Neuronal stem cell (in vitro differentiated cells): Measurements from ENCODE around the gene TSHZ2.
A peak's percentile ranks its signal among the peaks of the same experiment; 100 is the strongest.
"Not testable (repeated sequence)": the region's sequence is repeated elsewhere in the genome, so short reads cannot be mapped to it uniquely, and the experiment has no call there.

Experiments used
- DNase-seq: peaks from one replicate; pipeline ENCODE4 v3.0.0-alpha.2; 2013; ENCODE audit warnings: low spot score
- H2AFZ ChIP-seq: one replicate; pipeline ENCODE4 v1.6.1; 2013; ENCODE audit warnings: mild to moderate bottlenecking, low read length, inconsistent platforms
- H2AK5ac ChIP-seq: 2 replicates; pipeline ENCODE4 v1.6.1; 2013; ENCODE audit warnings: low read depth, mild to moderate bottlenecking, inconsistent platforms, low read length, moderate library complexity, mixed read lengths
- H2BK120ac ChIP-seq: 2 replicates; pipeline ENCODE4 v1.6.1; 2013; ENCODE audit warnings: low read depth, mild to moderate bottlenecking, inconsistent platforms, low read length, moderate library complexity, mixed read lengths
- H2BK12ac ChIP-seq: one replicate; pipeline ENCODE4 v1.6.1; 2013; ENCODE audit warnings: low read length, inconsistent platforms
- H2BK15ac ChIP-seq: 2 replicates; pipeline ENCODE4 v1.6.1; 2013; ENCODE audit warnings: mild to moderate bottlenecking, low read length, inconsistent platforms, mixed read lengths
- H2BK5ac ChIP-seq: one replicate; pipeline ENCODE4 v1.6.1; 2013; ENCODE audit warnings: inconsistent platforms, mild to moderate bottlenecking, low read length, moderate library complexity
- H3K14ac ChIP-seq: one replicate; pipeline ENCODE4 v1.6.1; 2013; ENCODE audit warnings: low read length, inconsistent platforms
- H3K18ac ChIP-seq: 2 replicates; pipeline ENCODE4 v1.6.1; 2013; ENCODE audit warnings: low read length, inconsistent platforms
- H3K23ac ChIP-seq: 2 replicates; pipeline ENCODE4 v1.6.1; 2013; ENCODE audit warnings: low read depth, mild to moderate bottlenecking, mixed read lengths, low read length, inconsistent platforms; ENCODE audit not compliant: poor library complexity
- H3K27ac ChIP-seq: replicated peaks from 3 replicates; pipeline ENCODE4 v1.5.1; 2013; ENCODE audit warnings: low read length, inconsistent platforms
- H3K27me3 ChIP-seq, 3 experiments: 2 replicates each; pipeline ENCODE4 v1.6.1; 2013; ENCODE audit warnings: low read length in 3 of 3, mild to moderate bottlenecking in 2 of 3, inconsistent platforms in 1 of 3, low read depth in 1 of 3, mixed read lengths in 1 of 3, moderate library complexity in 1 of 3; ENCODE audit not compliant: control insufficient read depth in 3 of 3, insufficient read depth in 3 of 3
- H3K36me3 ChIP-seq, 2 donors: replicated peaks in 1 of 2; 2 replicates each; pipeline ENCODE4 v1.6.1; 2013; ENCODE audit warnings: low read length in 2 of 2; ENCODE audit not compliant: control insufficient read depth in 2 of 2, insufficient read depth in 2 of 2
- H3K4ac ChIP-seq: 2 replicates; pipeline ENCODE4 v1.6.1; 2013; ENCODE audit warnings: inconsistent platforms, mild to moderate bottlenecking, low read length, moderate library complexity
- H3K4me1 ChIP-seq, 2 donors: 1 replicate in 1 of 2; 2 replicates in 1 of 2; pipeline ENCODE4 v1.6.1; 2013; ENCODE audit warnings: low read length in 2 of 2, low read depth in 1 of 2; ENCODE audit not compliant: control insufficient read depth in 2 of 2, insufficient read depth in 1 of 2
- H3K4me2 ChIP-seq: one replicate; pipeline ENCODE4 v1.6.1; 2013; ENCODE audit warnings: mild to moderate bottlenecking, low read length, inconsistent platforms; ENCODE audit not compliant: insufficient read depth, poor library complexity, severe bottlenecking
- H3K4me3 ChIP-seq, 2 donors: 2 replicates each; pipeline ENCODE4 v1.5.1; 2013; ENCODE audit warnings: low read length in 2 of 2, mild to moderate bottlenecking in 2 of 2, inconsistent platforms in 1 of 2, moderate library complexity in 1 of 2
- H3K79me1 ChIP-seq: one replicate; pipeline ENCODE4 v1.6.1; 2013; ENCODE audit warnings: low read depth, mild to moderate bottlenecking, inconsistent platforms, low read length, moderate library complexity
- H3K9ac ChIP-seq: one replicate; pipeline ENCODE4 v1.6.1; 2013; ENCODE audit warnings: mild to moderate bottlenecking, low read depth, low read length, inconsistent platforms; ENCODE audit not compliant: poor library complexity
- H3K9me3 ChIP-seq, 2 donors: replicated peaks in 1 of 2; 2 replicates each; pipeline versions ENCODE3 to v1.6.1; 2013; ENCODE audit warnings: low read length in 2 of 2, mild to moderate bottlenecking in 2 of 2, inconsistent platforms in 1 of 2, low read depth in 1 of 2, mixed read lengths in 1 of 2, moderate library complexity in 1 of 2; ENCODE audit not compliant: control insufficient read depth in 2 of 2, insufficient read depth in 1 of 2
- H4K8ac ChIP-seq: one replicate; pipeline ENCODE4 v1.6.1; 2013; ENCODE audit warnings: low read depth, mild to moderate bottlenecking, inconsistent platforms, low read length, moderate library complexity
- H4K91ac ChIP-seq: one replicate; pipeline ENCODE4 v1.6.1; 2013; ENCODE audit warnings: low read length, low read depth, mild to moderate bottlenecking, inconsistent platforms; ENCODE audit not compliant: poor library complexity
- WGBS, 2 donors: extraction: QIAGEN DNeasy Blood & Tissue Kit; methylation state at CpG; one replicate each; pipeline ENCODE4 v1.1.7; 2013; ENCODE audit warnings: missing lambda C conversion rate in 2 of 2, mixed read lengths in 1 of 2; ENCODE audit not compliant: insufficient read length in 2 of 2, insufficient replicate concordance in 1 of 2; ENCODE audit errors: extremely low coverage in 2 of 2; 5-methylcytosine and 5-hydroxymethylcytosine counted together

Gene TSHZ2

GRCh38 chr20:53323460-53323859 is 351.3 kb downstream of the TSHZ2 start:
- H3K4me2 ChIP-seq, H3K79me1 ChIP-seq, H2AFZ ChIP-seq, H3K4me3 ChIP-seq, H2BK120ac ChIP-seq, H3K4ac ChIP-seq, H4K91ac ChIP-seq, H3K4me1 ChIP-seq, H3K14ac ChIP-seq, H3K27me3 ChIP-seq, H2BK15ac ChIP-seq, H2BK12ac ChIP-seq, H3K9me3 ChIP-seq, DNase-seq, H2BK5ac ChIP-seq, H2AK5ac ChIP-seq, H3K18ac ChIP-seq, H3K36me3 ChIP-seq, H3K23ac ChIP-seq, H3K9ac ChIP-seq, H3K27ac ChIP-seq, H4K8ac ChIP-seq: not testable (repeated sequence)
- no CpG with 5 or more reads among the region's 6 CpGs for WGBS, 2 donors

DNA sequence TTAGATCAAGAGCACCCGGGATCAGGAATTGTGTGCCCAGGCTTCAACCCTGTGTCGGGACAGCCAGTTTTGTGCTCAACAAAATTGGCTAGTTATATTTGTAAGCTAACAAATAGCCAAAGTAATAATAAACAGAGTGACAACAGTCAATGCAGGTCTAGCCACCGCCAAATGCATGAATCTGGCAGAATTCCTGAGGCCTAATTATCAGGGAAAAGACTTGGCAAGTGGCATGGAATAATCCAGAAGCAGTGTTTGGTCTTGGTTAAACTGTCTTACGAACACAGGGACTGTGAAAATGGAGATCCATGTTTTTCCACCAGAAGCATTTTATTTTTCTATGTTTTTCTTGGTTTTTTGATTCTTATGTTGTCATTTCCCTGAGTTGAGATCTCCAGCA is 352.7 kb downstream of the TSHZ2 start:
- DNase-seq: no peak
- Histone ChIP-seq H3K9me3 (no peaks in the 10 kb centered on the region), H3K27me3 (no peaks in the 10 kb centered on the region), H3K9ac (no peak overlapping the region), H3K18ac (no peak overlapping the region), H4K8ac (no peak overlapping the region), H2BK15ac (no peak overlapping the region), H2AFZ (no peak overlapping the region), H3K4me3 (no peak overlapping the region), H2BK12ac (no peak overlapping the region), H3K4me1 (peaks cover 0 to 5% of the 10 kb centered on the region in 2 donors), H2BK120ac (no peak overlapping the region), H3K79me1 (no peaks in the 10 kb centered on the region), H3K27ac (no peak overlapping the region), H3K14ac (no peak overlapping the region), H2BK5ac (no peak overlapping the region), H3K36me3 (no peaks in the 10 kb centered on the region), H3K4ac (no peak overlapping the region), H4K91ac (no peak overlapping the region), H2AK5ac (no peak overlapping the region), H3K23ac (no peak overlapping the region), H3K4me2 (no peak overlapping the region)
- no CpG with 5 or more reads among the region's 4 CpGs for WGBS, 2 donors

GRCh38 chr20:53328961-53329360 is 356.8 kb downstream of the TSHZ2 start:
- no peak overlapping the region for H2BK5ac ChIP-seq
- peaks cover 0 to 22% of the 10 kb centered on the region in 2 donors for H3K4me1 ChIP-seq
- DNase-seq: no peak
- no CpG with 5 or more reads among the region's 4 CpGs for WGBS, 2 donors
- H3K18ac ChIP-seq: no peak overlapping the region
- no peak overlapping the region for H2AK5ac ChIP-seq
- no peak overlapping the region for H2BK120ac ChIP-seq
- H3K9me3 ChIP-seq: peaks cover 0 to 7% of the 10 kb centered on the region in 2 donors
- H3K14ac ChIP-seq: no peak overlapping the region
- H2AFZ ChIP-seq: peak overlapping the region; percentile 32
- H3K36me3 ChIP-seq: no peaks in the 10 kb centered on the region
- H2BK15ac ChIP-seq: no peak overlapping the region
- no peaks in the 10 kb centered on the region for H3K27me3 ChIP-seq
- no peak overlapping the region for H4K91ac ChIP-seq
- no peak overlapping the region for H3K4me2 ChIP-seq
- no peak overlapping the region for H4K8ac ChIP-seq
- no peak overlapping the region for H3K27ac ChIP-seq
- no peak overlapping the region for H3K4ac ChIP-seq
- no peak overlapping the region for H2BK12ac ChIP-seq
- H3K4me3 ChIP-seq: no peak overlapping the region
- H3K23ac ChIP-seq: no peak overlapping the region
- no peak overlapping the region for H3K9ac ChIP-seq
- no peaks in the 10 kb centered on the region for H3K79me1 ChIP-seq

DNA sequence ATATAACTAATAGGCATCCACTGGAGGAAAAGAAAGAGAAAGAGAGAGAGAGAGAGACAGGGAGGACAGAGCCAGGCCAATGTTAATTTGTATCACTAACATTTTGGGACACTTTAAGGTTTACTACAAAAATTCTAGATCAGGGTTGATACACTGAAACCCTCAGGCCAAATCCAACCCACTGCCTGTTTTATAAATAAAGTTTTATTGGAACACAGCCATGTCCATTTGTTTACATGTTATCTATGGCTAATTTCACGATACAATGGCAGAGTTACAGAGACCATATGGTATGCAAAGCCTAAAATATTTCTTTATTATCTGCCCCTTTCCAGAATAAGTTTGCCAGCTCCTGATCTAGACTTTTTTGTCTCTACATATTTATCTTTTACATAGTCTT is 357.6 kb downstream of the TSHZ2 start:
- Histone ChIP-seq H2AFZ (no peak overlapping the region), H2BK120ac (no peak overlapping the region), H3K79me1 (no peaks in the 10 kb centered on the region), H3K4me2 (no peak overlapping the region), H2BK5ac (no peak overlapping the region), H3K4me1 (peaks cover 0 to 26% of the 10 kb centered on the region in 2 donors), H3K4me3 (no peak overlapping the region), H4K8ac (no peak overlapping the region), H3K14ac (no peak overlapping the region), H3K36me3 (no peaks in the 10 kb centered on the region), H3K27me3 (no peaks in the 10 kb centered on the region), H3K23ac (no peak overlapping the region), H2BK12ac (no peak overlapping the region), H4K91ac (no peak overlapping the region), H3K18ac (no peak overlapping the region), H2BK15ac (no peak overlapping the region), H3K9ac (no peak overlapping the region), H3K27ac (no peak overlapping the region), H3K4ac (no peak overlapping the region), H2AK5ac (no peak overlapping the region), H3K9me3 (peaks cover 0 to 7% of the 10 kb centered on the region in 2 donors)
- WGBS, 2 donors: no CpG with 5 or more reads among the region's 1 CpG
- DNase-seq: no peak
